TTC549 (cell line): Measurements from ENCODE around the gene EMC9.
A peak's percentile ranks its signal among the peaks of the same experiment; 100 is the strongest.

Source experiments
- FAIRE-seq: peaks from 2 replicates; lab custom pipeline; 2012; peaks lifted over from hg19 to GRCh38; lab: Jason Lieb, UNC

The EMC9 gene

GRCh38 chr14:24149302-24149969, 8.0 kb upstream of the EMC9 start:
- no peak for FAIRE-seq

- FAIRE-seq: no peak
These were observed 6.5 kb upstream of the EMC9 start for GRCh38 chr14:24147761-24148428.

DNA sequence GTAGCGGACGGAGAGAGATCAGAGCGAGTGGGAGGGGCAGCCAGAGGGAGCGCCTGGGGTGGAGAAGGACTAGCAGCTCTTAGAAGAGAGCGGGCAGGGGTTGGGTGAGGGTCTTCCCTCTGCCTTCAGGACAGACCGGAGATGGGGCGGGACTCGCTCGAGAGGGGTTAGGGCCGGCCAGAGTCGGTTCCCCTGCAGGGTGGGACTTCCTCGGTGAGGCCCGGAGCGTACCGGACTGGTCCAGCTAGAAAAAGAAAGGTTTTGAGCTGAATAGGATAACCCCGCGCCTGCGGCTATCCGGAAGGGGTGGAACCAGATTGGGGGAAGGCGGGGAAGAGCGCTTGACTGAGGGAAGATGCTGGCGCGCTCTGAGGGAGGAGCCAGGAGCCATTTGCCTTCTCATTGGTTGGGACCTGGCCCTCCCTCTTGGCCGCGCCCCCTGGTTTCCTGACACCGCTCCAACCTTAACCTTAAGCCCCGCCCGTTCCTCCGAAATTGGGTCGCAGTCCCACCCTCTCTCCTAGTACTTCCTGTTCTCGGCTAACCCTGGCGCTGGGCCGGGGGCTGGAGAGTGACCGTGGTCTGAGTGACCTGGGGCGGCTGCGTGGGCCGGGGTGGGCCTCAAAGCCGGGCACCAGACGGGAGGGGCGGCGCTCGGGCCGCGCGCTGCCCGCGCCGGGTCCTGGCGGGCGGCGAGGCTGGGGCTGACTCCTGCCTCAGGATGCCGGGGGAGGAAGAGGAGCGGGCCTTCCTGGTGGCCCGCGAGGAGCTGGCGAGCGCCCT, 5.8 kb upstream of the EMC9 start, which contains the start of gene RNF31:
TSS of gene RNF31 (plus strand) at position 521 of the 783 bp plus-strand sequence. CDS start at position 722, 201 bp downstream.
- FAIRE-seq: peak; percentile 94

DNA sequence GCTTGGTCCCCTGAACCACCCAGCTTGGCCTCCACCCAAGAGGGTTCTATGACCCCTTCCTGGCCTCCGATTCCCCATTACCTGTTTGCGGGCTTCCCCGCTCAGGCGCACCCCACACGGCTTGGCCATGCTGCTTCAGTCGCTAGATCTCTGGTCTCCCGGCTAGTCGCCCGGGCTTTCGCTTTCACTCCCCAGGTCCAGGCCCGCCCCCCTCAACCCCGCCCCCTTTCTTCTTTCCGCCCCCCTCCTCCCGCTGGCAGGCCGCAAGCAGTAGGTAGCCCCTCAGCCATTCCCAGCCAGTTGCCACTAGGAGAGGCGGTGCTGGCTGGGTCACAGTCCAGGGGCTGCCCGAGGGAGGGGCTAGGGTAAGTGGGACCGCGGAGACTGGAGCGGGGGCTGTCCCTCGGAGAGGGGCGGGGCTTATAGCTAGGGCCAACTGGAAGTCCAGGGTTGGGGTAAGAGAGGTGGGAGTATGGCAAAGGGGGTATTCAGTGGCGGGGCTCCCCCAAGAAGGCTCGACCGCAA, 5.1 kb upstream of the EMC9 start, which contains the start of gene PSME2:
TSS of gene PSME2 (minus strand) at position 158 of the 525 bp plus-strand sequence. CDS start at position 129, 29 bp downstream.
- FAIRE-seq: no peak

DNA sequence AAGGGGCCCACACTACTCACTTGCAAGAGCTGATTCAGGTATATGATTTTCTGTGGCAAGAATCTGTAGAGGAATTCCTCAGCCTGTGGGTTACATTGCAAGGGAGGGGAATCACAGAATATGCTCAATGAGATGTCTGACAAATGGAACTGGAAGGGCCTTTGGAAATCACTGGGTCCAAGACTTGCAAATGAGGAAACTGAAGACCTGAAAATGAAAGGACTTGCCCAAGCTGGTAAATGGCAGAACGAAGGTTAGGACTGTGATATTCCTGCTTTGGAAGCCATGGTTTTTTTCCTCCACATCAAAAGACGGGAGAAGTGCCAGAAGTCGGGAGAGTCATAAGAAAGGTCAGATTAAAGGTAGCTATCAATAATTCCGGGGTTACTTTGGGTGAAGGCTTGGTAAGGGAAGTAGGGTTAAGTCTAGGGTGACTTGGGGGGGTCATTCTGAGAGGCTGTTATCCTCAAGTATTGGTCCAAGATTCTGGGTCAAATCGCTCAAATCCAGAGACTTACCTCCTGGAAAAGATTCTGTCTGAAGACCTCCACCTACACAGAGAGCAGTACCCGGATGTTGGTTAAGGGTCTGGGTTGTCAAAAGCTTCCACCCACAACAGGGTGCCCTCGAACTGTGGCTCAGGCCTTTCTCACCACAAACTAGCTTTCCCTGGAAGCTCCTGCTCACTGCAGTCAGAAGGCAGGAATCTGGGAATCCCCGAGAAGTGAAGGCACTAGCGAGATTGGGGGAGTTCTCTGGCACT, 4.5 kb upstream of the EMC9 start:
- FAIRE-seq: no peak

DNA sequence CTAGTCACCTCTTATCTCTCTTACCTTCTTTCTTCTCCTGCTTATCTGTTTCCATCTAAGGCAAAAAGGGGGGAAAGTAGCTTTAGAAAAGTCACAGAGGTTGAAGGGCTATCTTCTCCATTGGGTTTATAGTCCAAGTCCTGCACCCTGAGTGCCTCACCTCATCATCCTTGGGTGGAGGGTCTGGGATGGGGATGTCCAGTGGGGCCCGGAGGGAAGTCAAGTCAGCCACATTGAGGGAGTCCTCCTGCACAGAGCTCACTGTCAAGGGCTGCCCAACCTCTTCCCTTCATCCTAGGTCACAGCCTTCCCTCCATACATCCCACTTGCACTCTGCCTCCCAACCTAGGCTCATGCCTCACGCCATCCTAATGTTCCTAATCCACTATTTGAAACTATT, 3.8 kb upstream of the EMC9 start:
- no peak for FAIRE-seq

- no peak for FAIRE-seq
These were observed 3.1 kb upstream of the EMC9 start for GRCh38 chr14:24144451-24144850.

DNA sequence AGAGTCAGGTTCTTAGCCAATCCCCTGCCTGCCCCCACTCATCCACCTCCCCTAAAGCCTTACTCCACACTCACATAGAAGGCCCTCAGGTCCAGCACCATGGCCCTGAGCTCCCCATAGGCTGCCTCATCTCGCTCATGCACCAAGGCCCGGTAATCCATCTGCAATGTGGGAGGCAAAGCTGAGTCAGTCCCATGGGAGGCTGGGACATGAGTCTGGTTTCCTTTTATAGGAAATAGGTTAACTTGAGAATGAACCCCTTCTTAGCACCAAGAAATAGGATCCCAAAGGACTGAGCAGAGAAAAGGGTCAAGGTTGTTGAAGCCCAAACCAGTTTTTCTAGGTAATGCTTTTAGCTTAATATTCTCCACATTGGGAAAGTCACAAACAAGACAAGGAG, 2.1 kb upstream of the EMC9 start:
- FAIRE-seq: no peak

DNA sequence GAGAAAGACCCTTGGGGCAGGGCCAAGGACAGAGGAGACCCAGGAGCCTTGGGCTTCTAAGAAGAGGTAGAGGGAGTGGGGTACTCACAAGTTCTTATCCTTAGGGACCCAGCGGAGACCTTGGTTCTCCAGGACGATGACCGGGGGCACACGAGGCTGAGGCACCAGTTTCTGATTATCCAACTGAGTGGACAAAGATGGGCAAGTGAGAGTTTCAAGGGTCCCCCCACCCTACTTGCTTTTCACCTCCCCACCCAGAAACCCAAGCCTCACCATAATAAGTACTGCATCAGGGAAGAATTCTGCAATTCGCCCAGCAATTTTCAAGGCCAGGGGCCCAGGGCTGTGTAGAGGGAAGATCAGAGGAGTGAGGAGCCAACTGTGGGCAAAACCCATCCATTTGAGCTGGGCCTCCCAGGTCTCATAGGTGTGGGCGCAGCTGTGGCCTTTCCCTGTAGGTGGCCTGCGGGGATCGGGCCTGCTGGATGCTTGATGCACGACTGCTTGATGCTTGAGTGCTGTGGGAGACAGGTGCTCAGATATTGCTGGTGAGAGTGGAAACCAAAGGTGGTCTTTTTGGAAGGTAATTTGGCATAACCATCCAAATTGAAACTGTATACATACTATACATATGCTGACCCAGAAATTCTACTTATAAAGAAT, 2.0 kb downstream of the EMC9 start:
- no peak for FAIRE-seq

GRCh38 chr14:24138396-24139271, 2.8 kb downstream of the EMC9 start:
- no peak for FAIRE-seq

DNA sequence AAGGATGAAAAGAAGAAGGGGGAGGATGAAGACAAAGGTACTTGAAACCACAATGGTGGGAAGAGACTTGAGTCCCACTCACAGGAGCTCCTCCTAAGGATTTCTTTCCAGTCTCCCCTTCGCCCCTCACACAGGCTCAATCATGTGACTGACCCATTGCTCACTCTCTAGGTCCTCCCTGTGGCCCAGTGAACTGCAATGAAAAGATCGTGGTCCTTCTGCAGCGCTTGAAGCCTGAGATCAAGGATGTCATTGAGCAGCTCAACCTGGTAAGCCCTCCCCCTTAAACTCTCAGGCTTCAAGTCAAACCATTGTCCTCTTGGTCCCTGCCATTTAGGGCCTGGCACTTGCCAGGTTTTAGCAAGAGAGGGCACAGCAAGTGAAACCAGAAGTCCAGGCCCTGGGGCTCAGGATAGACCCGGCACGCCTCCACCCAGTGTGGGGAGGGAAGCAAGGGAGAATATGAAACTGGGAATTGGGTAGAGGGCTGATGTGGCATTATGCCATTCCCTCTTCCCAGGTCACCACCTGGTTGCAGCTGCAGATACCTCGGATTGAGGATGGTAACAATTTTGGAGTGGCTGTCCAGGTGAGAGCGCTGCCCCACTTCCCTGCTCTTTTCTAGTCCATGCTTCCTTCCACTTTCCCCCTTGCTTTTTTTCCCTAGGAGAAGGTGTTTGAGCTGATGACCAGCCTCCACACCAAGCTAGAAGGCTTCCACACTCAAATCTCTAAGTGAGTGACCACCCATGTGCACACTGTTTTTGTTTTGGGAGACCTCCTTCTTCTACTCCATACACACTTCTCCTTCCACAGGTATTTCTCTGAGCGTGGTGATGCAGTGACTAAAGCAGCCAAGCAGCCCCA, 3.6 kb downstream of the EMC9 start:
- FAIRE-seq: no peak

- FAIRE-seq: no peak
These were observed 4.5 kb downstream of the EMC9 start for GRCh38 chr14:24136684-24137528.

- no peak for FAIRE-seq
These were observed 5.3 kb downstream of the EMC9 start, which contains the start of gene PSME1 for GRCh38 chr14:24135834-24136683. Gene PSME1, plus strand, starts transcription at chr14:24136194. Its CDS starts 69 bp downstream, at chr14:24136263.

DNA sequence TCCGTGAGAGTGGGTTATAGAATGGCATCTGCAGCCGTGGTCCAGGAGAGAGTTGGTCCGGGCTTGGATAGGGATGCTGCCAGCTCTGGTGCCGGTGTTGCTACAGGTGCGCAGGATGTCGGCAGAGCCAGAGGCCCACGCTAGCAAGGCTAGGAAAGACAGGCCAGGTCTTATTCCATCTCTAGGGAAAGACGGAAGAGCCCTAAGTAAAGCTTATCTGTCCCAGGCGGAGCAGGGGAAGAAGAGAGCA, 5.9 kb downstream of the EMC9 start:
- FAIRE-seq: no peak

DNA sequence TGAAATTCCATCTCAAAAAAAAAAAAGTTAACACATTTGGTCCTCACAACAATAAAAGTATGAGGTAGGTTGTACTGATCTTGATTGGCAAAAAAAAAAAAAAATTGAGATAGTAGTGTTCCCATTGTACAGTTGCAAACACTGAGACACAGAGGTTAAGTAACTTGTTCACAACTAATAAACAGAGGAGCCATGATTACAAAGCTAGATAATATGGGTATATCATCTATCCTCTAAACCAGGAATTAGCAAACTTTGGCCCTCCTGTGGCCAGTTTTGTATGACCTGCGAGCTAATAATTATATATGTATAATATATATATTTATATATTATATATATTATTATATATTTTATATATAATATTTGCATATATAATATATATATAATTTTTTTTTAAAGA, 7.7 kb downstream of the EMC9 start:
- FAIRE-seq: no peak

- no peak for FAIRE-seq
These were observed 8.4 kb downstream of the EMC9 start for GRCh38 chr14:24132976-24133375.

GRCh38 chr14:24132061-24132685, 9.2 kb downstream of the EMC9 start:
- no peak for FAIRE-seq
